Measurements from ENCODE around the gene SAP30BP. TPM values are rescaled to one million over a fixed set of nuclear protein-coding genes. Genes with fewer than 3 reads are reported as not detected.

Gene SAP30BP
- total and polyA plus RNA-seq, 8 donors = 22.4 to 106 (median 37.7) TPM

GRCh38 chr17:75691371-75691791 is 24.2 kb downstream of the SAP30BP start:
- Histone ChIP-seq H3K4me3 (no peak overlapping the region), H3K36me3 (peaks cover 0 to 11% (median 0%) of the 10 kb centered on the region in 3 donors), H3K27me3 (no peaks in the 10 kb centered on the region), H3K4me1 (peaks cover 0 to 20% (median 8%) of the 10 kb centered on the region in 3 donors), H3K9me3 (no peaks in the 10 kb centered on the region), H3K27ac (peak overlapping the region; percentile 5 to 93 (median 56))
- 63 to 76% methylated on average over 5 of the region's 5 CpGs for WGBS, 2 donors
- intact Hi-C loops (cut with DNase I) = no loop called here
- peak in 1 of 6 donors; percentile 7 for DNase-seq
- ATAC-seq = no peak
- no peak for FAIRE-seq
- TF ChIP-seq CTCF (IDR thresholded peaks at IDR 0.05) = no peak

GRCh38 chr17:75691801-75692626 is 24.9 kb downstream of the SAP30BP start:
- TF ChIP-seq CTCF (IDR thresholded peaks at IDR 0.05) = no peak
- intact Hi-C loops (cut with DNase I) = no loop called here
- peaks cover 2 to 27% (median 13%) of the 10 kb centered on the region in 3 donors for H3K4me1 ChIP-seq
- 61 to 67% methylated on average over 14 of the region's 14 CpGs for WGBS, 2 donors
- no peaks in the 10 kb centered on the region for H3K9me3 ChIP-seq
- H3K27ac ChIP-seq = peak overlapping the region; percentile 5 to 93 (median 56)
- no peak overlapping the region for H3K4me3 ChIP-seq
- DNase-seq (peak in 5 of 6 donors; percentile 45 to 83 (median 76)), FAIRE-seq (no peak), ATAC-seq (peak; percentile 54 to 85 (median 70))
- H3K36me3 ChIP-seq = peaks cover 0 to 11% (median 0%) of the 10 kb centered on the region in 3 donors
- no peaks in the 10 kb centered on the region for H3K27me3 ChIP-seq

- H3K4me1 ChIP-seq = peaks cover 12 to 36% (median 21%) of the 10 kb centered on the region in 3 donors
- 89 to 91% methylated on average over 13 of the region's 13 CpGs for WGBS, 2 donors
- intact Hi-C loops (cut with DNase I) = no loop called here
- no peak for ATAC-seq
- no peaks in the 10 kb centered on the region for H3K9me3 ChIP-seq
- peak in 1 of 6 donors; percentile 54 for DNase-seq
- peak overlapping the region; percentile 31 to 93 (median 76) for H3K27ac ChIP-seq
- H3K27me3 ChIP-seq = no peaks in the 10 kb centered on the region
- no peak overlapping the region for H3K4me3 ChIP-seq
- FAIRE-seq = no peak
- H3K36me3 ChIP-seq = peaks cover 0 to 11% (median 0%) of the 10 kb centered on the region in 3 donors
- TF ChIP-seq CTCF (IDR thresholded peaks at IDR 0.05) = no peak
These were observed 25.8 kb downstream of the SAP30BP start for GRCh38 chr17:75692976-75693375.

- Histone ChIP-seq H3K9me3 (no peaks in the 10 kb centered on the region), H3K27ac (peak overlapping the region; percentile 58 to 93 (median 76)), H3K4me3 (no peak overlapping the region), H3K27me3 (no peaks in the 10 kb centered on the region), H3K4me1 (peaks cover 14 to 39% (median 29%) of the 10 kb centered on the region in 3 donors), H3K36me3 (peaks cover 0 to 11% (median 0%) of the 10 kb centered on the region in 3 donors)
- FAIRE-seq (no peak), DNase-seq (peak; percentile 48 to 70 (median 66)), ATAC-seq (peak; percentile 7 to 43 (median 28))
- intact Hi-C loops (cut with DNase I) = no loop called here
- WGBS, 2 donors = 61 to 63% methylated on average over 19 of the region's 19 CpGs
- no peak for TF ChIP-seq CTCF (IDR thresholded peaks at IDR 0.05)
These were observed 26.7 kb downstream of the SAP30BP start for GRCh38 chr17:75693500-75694481.
